ENCODE data around the gene FOXL3.

GRCh38 chr7:240887-241421 is 49.0 kb upstream of the FOXL3 start:
- TF ChIP-seq POLR2A (IDR thresholded peaks at IDR 0.05; ENCODE audit: borderline replicate concordance, extremely low read depth, insufficient read depth, insufficient read length) (no peak), CTCF (IDR thresholded peaks at IDR 0.05 in 2 of 3, conservative IDR thresholded peaks at IDR 0.05 in 1 of 3; ENCODE audit: borderline replicate concordance in 1 of 3, insufficient read depth in 1 of 3, low read depth in 2 of 3, low read length in 2 of 3) (no peak), ZBTB33 (IDR thresholded peaks at IDR 0.05; ENCODE audit: extremely low read depth, insufficient replicate concordance, low read length) (no peak), EZH2 (IDR thresholded peaks at IDR 0.05) (no peak), SIN3A (IDR thresholded peaks at IDR 0.05; ENCODE audit: low read depth) (no peak)
